NT2/D1 (cell line): ENCODE results near the gene TLL2.

Source experiments
- DNase-seq: peaks from one replicate; pipeline ENCODE4 v3.0.0-alpha.2; 2011; ENCODE audit warnings: low read depth, low spot score
- H3K27me3 ChIP-seq: 2 replicates; pipeline ENCODE4 v1.6.0; 2011; ENCODE audit warnings: mild to moderate bottlenecking; ENCODE audit not compliant: insufficient read length, insufficient read depth
- H3K36me3 ChIP-seq: 2 replicates; pipeline ENCODE4 v1.6.1; 2011; ENCODE audit warnings: mild to moderate bottlenecking, low read length, mixed read lengths; ENCODE audit not compliant: insufficient read depth, insufficient read length
- H3K4me1 ChIP-seq: 2 replicates; pipeline ENCODE4 v1.5.1; 2011; ENCODE audit not compliant: insufficient read depth, insufficient read length
- H3K4me3 ChIP-seq: 2 replicates; pipeline ENCODE4 v1.5.1; 2011; ENCODE audit warnings: low read depth; ENCODE audit not compliant: insufficient read length
- H3K9ac ChIP-seq: 2 replicates; pipeline ENCODE4 v1.6.0; 2011; ENCODE audit warnings: low read depth; ENCODE audit not compliant: insufficient read length
- H3K9me3 ChIP-seq: 2 replicates; pipeline ENCODE4 v1.5.1; 2011; ENCODE audit warnings: mild to moderate bottlenecking, low read length; ENCODE audit not compliant: insufficient read depth
- SUZ12 ChIP-seq: IDR thresholded peaks from 2 replicates; pipeline ENCODE4 v1.6.1; 2011; ENCODE audit not compliant: insufficient read length, insufficient read depth; ENCODE audit errors: extremely low read depth
- YY1 ChIP-seq: IDR thresholded peaks from 2 replicates; pipeline ENCODE4 v1.6.1; 2011; ENCODE audit not compliant: insufficient read length, insufficient read depth
- ZNF274 ChIP-seq: IDR thresholded peaks from 2 replicates; pipeline ENCODE4 v1.6.1; 2011; ENCODE audit warnings: mild to moderate bottlenecking, low read depth, low read length

TLL2 gene

GRCh38 chr10:96436035-96436434 lies 77.7 kb downstream of the TLL2 start:
- Histone ChIP-seq H3K4me3 (no peak overlapping the region), H3K9me3 (peaks cover 18% of the 10 kb centered on the region; the same call in 1 of the 2 replicates), H3K36me3 (no peaks in the 10 kb centered on the region), H3K9ac (no peak overlapping the region), H3K4me1 (peaks cover 2% of the 10 kb centered on the region), H3K27me3 (no peaks in the 10 kb centered on the region)
- TF ChIP-seq YY1 (no peak), SUZ12 (no peak), ZNF274 (no peak)
- no peak for DNase-seq

GRCh38 chr10:96431211-96431970 lies 82.3 kb downstream of the TLL2 start:
- no peak overlapping the region for H3K4me3 ChIP-seq
- peaks cover 5% of the 10 kb centered on the region; the same call in 1 of the 2 replicates for H3K9me3 ChIP-seq
- no peaks in the 10 kb centered on the region for H3K27me3 ChIP-seq
- no peaks in the 10 kb centered on the region for H3K36me3 ChIP-seq
- no peak for DNase-seq
- no peak overlapping the region for H3K9ac ChIP-seq
- peaks cover 2% of the 10 kb centered on the region for H3K4me1 ChIP-seq
- no peak for TF ChIP-seq ZNF274
- no peak for TF ChIP-seq SUZ12
- no peak for TF ChIP-seq YY1

GRCh38 chr10:96427291-96427690 lies 86.4 kb downstream of the TLL2 start:
- TF ChIP-seq SUZ12 (no peak), ZNF274 (no peak), YY1 (no peak)
- DNase-seq = no peak
- peaks cover 2% of the 10 kb centered on the region for H3K4me1 ChIP-seq
- H3K27me3 ChIP-seq = no peaks in the 10 kb centered on the region
- no peaks in the 10 kb centered on the region for H3K9me3 ChIP-seq
- H3K9ac ChIP-seq = no peak overlapping the region
- H3K4me3 ChIP-seq = no peak overlapping the region
- no peaks in the 10 kb centered on the region for H3K36me3 ChIP-seq

- TF ChIP-seq ZNF274 (no peak), YY1 (no peak), SUZ12 (no peak)
- DNase-seq = no peak
- Histone ChIP-seq H3K9ac (no peak overlapping the region), H3K4me3 (no peak overlapping the region), H3K9me3 (no peaks in the 10 kb centered on the region), H3K4me1 (no peaks in the 10 kb centered on the region), H3K36me3 (no peaks in the 10 kb centered on the region), H3K27me3 (no peaks in the 10 kb centered on the region)
Observed at GRCh38 chr10:96422525-96422924, 91.2 kb downstream of the TLL2 start.

GRCh38 chr10:96421995-96422394 lies 91.7 kb downstream of the TLL2 start:
- no peak for DNase-seq
- H3K27me3 ChIP-seq = no peaks in the 10 kb centered on the region
- TF ChIP-seq YY1 (no peak), SUZ12 (no peak), ZNF274 (no peak)
- no peaks in the 10 kb centered on the region for H3K4me1 ChIP-seq
- H3K9me3 ChIP-seq = no peaks in the 10 kb centered on the region
- H3K9ac ChIP-seq = no peak overlapping the region
- no peaks in the 10 kb centered on the region for H3K36me3 ChIP-seq
- no peak overlapping the region for H3K4me3 ChIP-seq

- Histone ChIP-seq H3K9ac (no peak overlapping the region), H3K27me3 (no peaks in the 10 kb centered on the region), H3K9me3 (no peaks in the 10 kb centered on the region), H3K4me3 (no peak overlapping the region), H3K4me1 (no peaks in the 10 kb centered on the region), H3K36me3 (no peaks in the 10 kb centered on the region)
- DNase-seq = no peak
- no peak for TF ChIP-seq YY1
- TF ChIP-seq SUZ12 = no peak
Observed at GRCh38 chr10:96420228-96421009, 93.3 kb downstream of the TLL2 start.

- H3K36me3 ChIP-seq = no peaks in the 10 kb centered on the region
- no peaks in the 10 kb centered on the region for H3K9me3 ChIP-seq
- no peak overlapping the region for H3K4me3 ChIP-seq
- H3K9ac ChIP-seq = no peak overlapping the region
- no peaks in the 10 kb centered on the region for H3K27me3 ChIP-seq
- no peaks in the 10 kb centered on the region for H3K4me1 ChIP-seq
- TF ChIP-seq YY1 (no peak), ZNF274 (no peak), SUZ12 (no peak)
- DNase-seq = no peak
Observed at GRCh38 chr10:96419351-96419750, 94.4 kb downstream of the TLL2 start.
